Renal pelvis (tissue), 4 donors: ENCODE data around the gene ALPK1. TPM values are rescaled to one million over a fixed set of nuclear protein-coding genes. Genes with fewer than 3 reads are reported as not detected.

Source experiments
- DNase-seq: peaks from one replicate; pipeline ENCODE4 v3.0.0-alpha.2; 2013
- polyA plus RNA-seq, 3 donors: library from polyadenylated mRNA; unstranded; fragments of 120-200 nt; gene quantifications; one replicate each; pipeline ENCODE4 v1.2.1, GENCODE V29; 2013; ENCODE audit not compliant: insufficient read length in 3 of 3

The ALPK1 gene
- polyA plus RNA-seq, 3 donors, result 10.0 to 19.4 (median 17.0) TPM

GRCh38 chr4:112325530-112325929 is 28.4 kb downstream of the ALPK1 start:
- DNase-seq, result no peak

GRCh38 chr4:112327965-112328733 is 31.0 kb downstream of the ALPK1 start:
- peak; percentile 54 for DNase-seq

- DNase-seq, result no peak
Measured at GRCh38 chr4:112328734-112329130, 31.6 kb downstream of the ALPK1 start.

- no peak for DNase-seq
Measured at GRCh38 chr4:112329672-112330375, 32.7 kb downstream of the ALPK1 start.

GRCh38 chr4:112330921-112331320 is 33.8 kb downstream of the ALPK1 start:
- DNase-seq, result no peak

- DNase-seq, result no peak
Measured at GRCh38 chr4:112332398-112332797, 35.2 kb downstream of the ALPK1 start.

- DNase-seq, result no peak
Measured at GRCh38 chr4:112340023-112340422, 42.9 kb downstream of the ALPK1 start.

- no peak for DNase-seq
Measured at GRCh38 chr4:112341033-112341432, 43.9 kb downstream of the ALPK1 start.

- no peak for DNase-seq
Measured at GRCh38 chr4:112343330-112344080, 46.3 kb downstream of the ALPK1 start.

GRCh38 chr4:112348488-112349158 is 51.5 kb downstream of the ALPK1 start:
- DNase-seq, result peak; percentile 33

- DNase-seq, result no peak
Measured at GRCh38 chr4:112352736-112353135, 55.6 kb downstream of the ALPK1 start.

GRCh38 chr4:112355662-112356061 is 58.5 kb downstream of the ALPK1 start:
- no peak for DNase-seq

- no peak for DNase-seq
Measured at GRCh38 chr4:112357453-112357852, 60.3 kb downstream of the ALPK1 start.

- no peak for DNase-seq
Measured at GRCh38 chr4:112357897-112358296, 60.7 kb downstream of the ALPK1 start.

GRCh38 chr4:112358415-112358814 is 61.2 kb downstream of the ALPK1 start:
- no peak for DNase-seq

- DNase-seq, result no peak
Measured at GRCh38 chr4:112358952-112359749, 62.0 kb downstream of the ALPK1 start.

GRCh38 chr4:112361181-112361791 is 64.1 kb downstream of the ALPK1 start:
- DNase-seq, result no peak

- no peak for DNase-seq
Measured at GRCh38 chr4:112370466-112370865, 73.3 kb downstream of the ALPK1 start.

GRCh38 chr4:112371361-112371760 is 74.2 kb downstream of the ALPK1 start:
- no peak for DNase-seq

GRCh38 chr4:112374850-112375249 is 77.7 kb downstream of the ALPK1 start:
- no peak for DNase-seq

- no peak for DNase-seq
Measured at GRCh38 chr4:112377171-112377570, 80.0 kb downstream of the ALPK1 start.
